ENCODE measurements around the gene HEATR5A. TPM values are rescaled to one million over a fixed set of nuclear protein-coding genes. Genes with fewer than 3 reads are reported as not detected.

HEATR5A gene
- total RNA-seq, 1 donor from 2014 or later, result 25.3 TPM

DNA sequence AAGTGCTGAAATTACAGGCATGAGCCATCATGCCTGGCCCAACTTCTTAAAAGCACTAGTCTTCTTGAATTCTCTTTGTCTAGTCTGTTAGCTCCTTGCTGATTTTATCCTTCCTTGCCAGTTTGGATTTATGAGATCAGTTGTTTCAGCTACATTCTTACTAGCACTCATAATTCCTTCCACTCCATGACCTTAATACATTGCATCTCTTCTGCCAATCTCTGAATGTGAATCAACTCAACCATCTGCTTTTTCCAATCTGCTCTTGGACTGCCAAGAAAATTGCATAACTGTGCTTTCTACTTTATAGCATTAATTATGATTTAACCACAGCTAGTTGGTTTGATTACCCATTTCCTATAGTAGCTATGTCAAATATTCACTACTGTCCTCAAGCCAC is 14.9 kb upstream of the HEATR5A start:
- no peak overlapping the region for H3K4me3 Mint-ChIP-seq (ENCODE audit: unreplicated experiment)
- peaks cover 4% of the 10 kb centered on the region for H3K9me3 Mint-ChIP-seq (ENCODE audit: unreplicated experiment)
- no peaks in the 10 kb centered on the region for H3K27me3 Mint-ChIP-seq (ENCODE audit: unreplicated experiment)
- no peak overlapping the region for H3K27ac Mint-ChIP-seq (ENCODE audit: unreplicated experiment)
- no peak for TF ChIP-seq CTCF (IDR thresholded peaks at IDR 0.05; ENCODE audit: unreplicated experiment)
- no peak for DNase-seq (ENCODE audit: low spot score)
- H3K36me3 Mint-ChIP-seq (ENCODE audit: low read depth, unreplicated experiment), result no peaks in the 10 kb centered on the region
- no peaks in the 10 kb centered on the region for H3K4me1 Mint-ChIP-seq (ENCODE audit: unreplicated experiment)

DNA sequence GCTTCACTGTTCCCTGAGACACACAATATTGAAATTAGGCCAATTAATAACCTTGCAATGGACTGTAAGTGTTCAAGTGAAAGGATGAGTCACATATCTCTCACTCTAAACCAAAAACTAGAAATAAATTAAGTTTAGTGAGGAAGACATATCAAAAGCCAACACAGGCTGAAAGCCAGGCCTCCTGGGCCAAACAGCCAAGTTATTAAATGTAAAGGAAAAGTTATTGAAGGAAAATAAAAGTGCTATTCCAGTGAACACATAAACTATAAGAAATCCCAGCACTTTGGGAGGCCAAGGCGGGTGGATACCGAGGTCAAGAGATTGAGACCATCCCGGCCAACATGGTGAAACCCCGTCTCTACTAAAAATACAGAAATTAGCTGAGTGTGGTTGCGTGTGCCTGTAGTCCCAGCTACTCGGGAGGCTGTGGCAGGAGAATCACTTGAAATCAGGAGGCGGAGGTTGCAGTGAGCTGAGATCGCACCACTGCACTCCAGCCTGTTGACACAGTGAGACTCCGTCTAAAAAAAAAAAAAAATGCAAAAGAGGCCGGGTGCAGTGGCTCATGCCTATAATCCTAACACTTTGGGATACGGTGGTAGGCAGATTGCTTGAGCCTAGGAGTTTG is 10.4 kb upstream of the HEATR5A start:
- Mint-ChIP-seq H3K4me1 (ENCODE audit: unreplicated experiment) (peaks cover 6% of the 10 kb centered on the region), H3K36me3 (ENCODE audit: low read depth, unreplicated experiment) (no peaks in the 10 kb centered on the region), H3K27me3 (ENCODE audit: unreplicated experiment) (no peaks in the 10 kb centered on the region), H3K9me3 (ENCODE audit: unreplicated experiment) (no peaks in the 10 kb centered on the region), H3K27ac (ENCODE audit: unreplicated experiment) (no peak overlapping the region), H3K4me3 (ENCODE audit: unreplicated experiment) (no peak overlapping the region)
- no peak for DNase-seq (ENCODE audit: low spot score)
- no peak for TF ChIP-seq CTCF (IDR thresholded peaks at IDR 0.05; ENCODE audit: unreplicated experiment)

DNA sequence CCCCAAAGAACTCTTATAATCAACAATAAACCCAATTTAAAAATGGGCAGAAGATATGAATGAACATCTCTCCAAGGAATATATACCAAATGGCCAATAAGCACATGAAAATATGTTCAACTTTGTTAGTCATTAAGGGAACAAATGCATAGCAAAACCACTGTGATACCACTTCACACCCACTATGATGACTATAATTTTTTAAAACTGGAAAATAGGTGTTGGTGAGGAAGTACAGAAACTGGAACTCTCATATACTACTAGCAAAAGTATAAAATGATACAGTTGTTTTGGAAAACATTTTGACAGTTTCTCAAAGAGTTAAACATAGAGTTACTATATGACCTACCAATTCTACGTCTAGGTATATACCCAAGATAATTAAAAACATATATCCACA is 9.4 kb upstream of the HEATR5A start:
- DNase-seq (ENCODE audit: low spot score), result no peak
- Mint-ChIP-seq H3K9me3 (ENCODE audit: unreplicated experiment) (no peaks in the 10 kb centered on the region), H3K27me3 (ENCODE audit: unreplicated experiment) (no peaks in the 10 kb centered on the region), H3K4me3 (ENCODE audit: unreplicated experiment) (no peak overlapping the region), H3K4me1 (ENCODE audit: unreplicated experiment) (peaks cover 6% of the 10 kb centered on the region), H3K27ac (ENCODE audit: unreplicated experiment) (no peak overlapping the region), H3K36me3 (ENCODE audit: low read depth, unreplicated experiment) (no peaks in the 10 kb centered on the region)
- no peak for TF ChIP-seq CTCF (IDR thresholded peaks at IDR 0.05; ENCODE audit: unreplicated experiment)

DNA sequence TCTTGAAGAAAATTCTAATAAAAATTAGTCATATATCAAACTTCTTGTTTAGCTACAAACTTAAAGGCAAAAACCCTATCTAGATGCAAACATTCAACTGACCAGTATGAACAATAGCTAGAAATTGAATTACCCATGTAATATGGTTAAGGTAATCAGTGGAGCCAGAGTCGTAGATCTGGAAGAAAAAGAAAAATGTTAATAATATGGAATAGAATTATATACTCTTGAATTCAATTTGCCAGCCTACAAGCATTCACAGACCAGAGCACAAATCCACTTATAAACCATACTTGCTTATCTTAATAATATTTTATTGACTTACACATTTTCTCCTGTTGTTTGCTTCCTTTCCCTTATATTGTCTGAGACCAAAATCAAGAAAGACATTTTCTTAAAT is 7.7 kb upstream of the HEATR5A start:
- H3K4me3 Mint-ChIP-seq (ENCODE audit: unreplicated experiment), result no peak overlapping the region
- H3K36me3 Mint-ChIP-seq (ENCODE audit: low read depth, unreplicated experiment), result no peaks in the 10 kb centered on the region
- no peak for DNase-seq (ENCODE audit: low spot score)
- no peaks in the 10 kb centered on the region for H3K9me3 Mint-ChIP-seq (ENCODE audit: unreplicated experiment)
- TF ChIP-seq CTCF (IDR thresholded peaks at IDR 0.05; ENCODE audit: unreplicated experiment), result no peak
- H3K27me3 Mint-ChIP-seq (ENCODE audit: unreplicated experiment), result no peaks in the 10 kb centered on the region
- H3K27ac Mint-ChIP-seq (ENCODE audit: unreplicated experiment), result no peak overlapping the region
- peaks cover 6% of the 10 kb centered on the region for H3K4me1 Mint-ChIP-seq (ENCODE audit: unreplicated experiment)

DNA sequence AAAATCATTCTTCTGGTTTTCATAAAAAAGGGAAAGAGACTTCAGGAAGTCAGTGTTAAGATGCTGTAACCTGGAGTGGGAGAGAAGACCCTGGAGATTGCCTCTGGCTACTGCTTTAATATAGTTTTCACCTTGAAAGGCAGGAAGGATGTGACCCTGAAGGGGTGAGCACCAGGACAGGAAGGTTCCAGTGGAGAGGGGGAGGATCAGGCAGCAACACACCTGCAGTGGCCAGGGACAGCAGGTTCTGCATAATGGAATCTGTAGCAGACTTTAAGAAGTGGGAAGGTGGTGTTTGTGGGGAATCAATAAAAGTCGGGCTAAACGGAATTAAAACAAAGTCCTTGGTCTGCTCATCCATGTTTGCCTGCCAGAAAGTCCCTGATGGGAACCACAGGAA is 6.3 kb upstream of the HEATR5A start:
- no peak for DNase-seq (ENCODE audit: low spot score)
- Mint-ChIP-seq H3K36me3 (ENCODE audit: low read depth, unreplicated experiment) (no peaks in the 10 kb centered on the region), H3K27ac (ENCODE audit: unreplicated experiment) (no peak overlapping the region), H3K9me3 (ENCODE audit: unreplicated experiment) (no peaks in the 10 kb centered on the region), H3K4me3 (ENCODE audit: unreplicated experiment) (no peak overlapping the region), H3K4me1 (ENCODE audit: unreplicated experiment) (peaks cover 6% of the 10 kb centered on the region), H3K27me3 (ENCODE audit: unreplicated experiment) (no peaks in the 10 kb centered on the region)
- no peak for TF ChIP-seq CTCF (IDR thresholded peaks at IDR 0.05; ENCODE audit: unreplicated experiment)
